Subcutaneous adipose tissue (tissue), 4 donors: ENCODE measurements around the gene SPAG16. TPM values are rescaled to one million over a fixed set of nuclear protein-coding genes. Genes with fewer than 3 reads are reported as not detected.

Source experiments
- total RNA-seq, 4 donors: library from RNA; depleted of rRNA; stranded (reverse); fragments of >200 nt; gene quantifications; one replicate each; pipeline ENCODE4 v1.1.0, GENCODE V29; 2016
- TF ChIP-seq, protein P1 (sequence below): fragments of 450-650 bp; IDR thresholded peaks from one replicate; pipeline ENCODE4 v1.5.1; 2016; ENCODE audit warnings: low read depth, mild to moderate bottlenecking, control low read depth, antibody characterized with exemption, moderate library complexity

The SPAG16 gene
- total RNA-seq, 4 donors from 2014 or later, result 11.2 to 27.2 (median 18.2) TPM

DNA sequence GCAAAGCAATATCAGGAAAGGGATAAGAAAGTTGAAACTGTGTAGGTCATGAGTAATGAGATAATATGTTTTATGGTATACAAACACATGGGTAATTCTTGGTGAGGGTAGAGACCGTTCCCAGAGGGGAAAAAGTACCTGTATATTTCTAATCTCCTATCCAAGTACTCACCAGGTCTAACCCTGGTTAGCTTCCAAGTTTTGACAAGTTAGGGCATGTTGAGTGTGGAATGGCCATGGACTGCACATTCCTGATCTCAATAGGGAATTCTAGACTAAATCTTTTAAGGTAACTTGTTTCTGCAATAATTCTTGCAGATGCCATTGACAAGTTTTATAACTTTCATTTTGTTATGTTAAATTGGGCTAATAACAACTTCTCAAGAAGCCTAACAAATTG lies 216.6 kb downstream of the SPAG16 start:
- TF ChIP-seq, protein P1, sequence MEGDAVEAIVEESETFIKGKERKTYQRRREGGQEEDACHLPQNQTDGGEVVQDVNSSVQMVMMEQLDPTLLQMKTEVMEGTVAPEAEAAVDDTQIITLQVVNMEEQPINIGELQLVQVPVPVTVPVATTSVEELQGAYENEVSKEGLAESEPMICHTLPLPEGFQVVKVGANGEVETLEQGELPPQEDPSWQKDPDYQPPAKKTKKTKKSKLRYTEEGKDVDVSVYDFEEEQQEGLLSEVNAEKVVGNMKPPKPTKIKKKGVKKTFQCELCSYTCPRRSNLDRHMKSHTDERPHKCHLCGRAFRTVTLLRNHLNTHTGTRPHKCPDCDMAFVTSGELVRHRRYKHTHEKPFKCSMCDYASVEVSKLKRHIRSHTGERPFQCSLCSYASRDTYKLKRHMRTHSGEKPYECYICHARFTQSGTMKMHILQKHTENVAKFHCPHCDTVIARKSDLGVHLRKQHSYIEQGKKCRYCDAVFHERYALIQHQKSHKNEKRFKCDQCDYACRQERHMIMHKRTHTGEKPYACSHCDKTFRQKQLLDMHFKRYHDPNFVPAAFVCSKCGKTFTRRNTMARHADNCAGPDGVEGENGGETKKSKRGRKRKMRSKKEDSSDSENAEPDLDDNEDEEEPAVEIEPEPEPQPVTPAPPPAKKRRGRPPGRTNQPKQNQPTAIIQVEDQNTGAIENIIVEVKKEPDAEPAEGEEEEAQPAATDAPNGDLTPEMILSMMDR, result no peak

DNA sequence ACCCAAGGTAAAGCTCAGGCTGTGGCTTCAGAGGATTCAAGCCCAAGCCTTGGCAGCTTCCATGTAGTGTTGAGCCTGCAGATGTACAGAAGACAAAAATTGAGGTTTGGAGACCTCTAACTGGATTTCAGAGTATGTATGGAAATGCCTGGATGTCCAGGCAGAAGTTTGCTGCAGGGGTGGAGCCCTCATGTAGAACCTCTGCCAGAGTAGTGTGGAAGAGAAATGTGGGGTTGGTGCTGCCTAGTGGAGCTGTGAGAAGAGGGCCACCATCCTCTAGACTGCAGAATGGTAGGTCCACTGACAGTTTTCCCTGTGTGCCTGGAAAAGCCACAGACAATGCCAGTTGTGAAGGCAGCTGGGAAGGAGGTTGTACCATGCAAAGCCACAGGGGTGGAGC lies 239.9 kb downstream of the SPAG16 start:
- TF ChIP-seq, protein P1, result no peak

DNA sequence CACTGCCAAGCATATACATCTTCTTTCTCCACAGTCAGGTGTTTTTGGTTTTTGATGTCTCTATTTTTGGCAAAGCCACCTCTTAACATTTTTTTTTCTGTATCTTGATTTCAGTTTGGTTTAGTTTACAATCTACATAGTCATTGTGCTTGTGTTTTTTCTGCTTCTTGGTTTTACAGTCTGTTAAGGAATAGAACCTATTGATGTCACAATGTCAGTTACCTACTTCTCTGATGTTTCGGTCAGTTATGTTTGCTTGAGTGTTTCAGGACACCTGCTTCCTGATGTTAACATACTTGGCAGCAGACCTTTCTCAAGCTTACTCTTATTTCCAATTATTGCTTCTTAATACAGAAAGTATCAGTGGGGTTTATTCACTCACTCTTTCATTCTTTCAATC lies 253.3 kb downstream of the SPAG16 start:
- TF ChIP-seq, protein P1, result no peak

DNA sequence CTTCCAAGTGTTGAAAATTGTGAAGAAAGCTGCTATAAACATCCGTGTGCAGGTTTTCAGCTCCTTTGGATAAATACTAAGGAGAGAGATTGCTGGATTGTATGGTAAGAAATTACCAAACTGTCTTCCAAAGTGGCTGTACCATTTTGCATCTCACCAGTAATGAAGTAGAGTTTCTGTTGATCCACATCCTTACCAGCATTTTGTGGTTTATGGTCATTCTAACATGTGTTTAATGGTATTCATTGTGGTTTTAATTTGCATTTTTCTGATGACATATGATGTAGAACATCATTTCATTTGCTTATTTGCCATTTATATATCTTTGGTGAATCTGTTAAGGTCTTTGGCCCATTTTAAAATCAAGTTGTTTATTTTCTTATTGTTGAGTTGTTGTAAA lies 260.7 kb downstream of the SPAG16 start:
- TF ChIP-seq, protein P1, result no peak

DNA sequence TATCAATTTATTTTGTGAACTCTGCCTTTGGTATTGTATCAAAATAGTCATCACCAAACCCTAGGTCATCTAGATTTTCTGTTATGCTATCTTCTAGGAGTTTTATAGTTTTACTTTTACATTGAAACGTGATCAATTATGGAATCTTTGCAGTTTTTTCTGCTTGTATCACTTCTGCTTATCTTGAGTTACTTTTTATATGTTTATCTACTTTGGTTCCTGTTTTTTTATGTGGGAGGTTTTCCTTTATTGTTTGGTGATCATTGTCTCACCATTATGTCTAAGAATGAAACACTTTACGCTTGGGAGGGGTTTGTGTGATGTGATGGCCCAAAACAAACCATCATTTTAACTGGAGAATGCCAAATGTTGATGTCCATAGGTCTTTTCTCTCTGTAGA lies 261.2 kb downstream of the SPAG16 start:
- TF ChIP-seq, protein P1, result no peak

DNA sequence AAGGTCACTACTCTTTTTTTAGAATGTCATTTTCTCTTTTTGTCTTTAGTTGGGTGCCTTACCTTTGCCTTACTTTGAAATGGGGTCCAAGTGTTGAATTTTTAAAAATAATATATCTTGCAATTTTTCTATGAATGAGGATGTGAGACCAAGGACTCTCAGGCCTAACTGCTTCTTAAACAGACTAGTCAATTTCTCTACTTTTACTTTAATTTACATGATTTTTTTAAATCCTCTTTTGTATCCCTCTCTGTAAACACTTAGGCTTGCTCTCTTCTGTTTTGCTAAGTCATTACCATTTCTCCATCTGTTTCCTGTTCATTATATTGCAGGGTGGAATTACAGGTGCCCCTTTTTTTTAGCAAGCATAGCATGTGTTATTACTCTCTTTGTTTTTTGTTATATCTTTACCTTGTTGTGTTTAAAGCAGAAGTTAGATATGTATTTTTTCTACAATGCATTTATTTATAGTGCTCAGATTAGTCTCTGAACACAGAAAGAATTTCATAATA lies 261.8 kb downstream of the SPAG16 start:
- TF ChIP-seq, protein P1, result no peak

DNA sequence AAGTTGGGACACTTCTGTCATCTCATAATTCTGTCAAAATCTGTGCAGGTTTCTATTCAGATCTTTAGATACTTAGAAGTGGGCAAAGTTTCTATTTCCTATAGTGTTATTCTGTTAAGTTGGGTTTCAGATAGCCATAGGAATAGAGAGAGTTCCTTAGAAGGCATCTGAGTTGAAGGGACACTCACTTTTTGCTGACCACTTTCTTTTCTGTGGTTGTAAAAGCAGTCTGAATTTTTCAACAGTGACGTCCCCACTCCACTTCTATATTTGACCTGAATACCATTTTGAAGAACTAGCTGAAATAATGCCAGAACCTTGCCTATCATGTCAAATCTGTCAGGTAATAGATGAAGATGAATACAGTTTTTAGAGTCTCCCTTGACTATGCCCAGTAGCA lies 267.3 kb downstream of the SPAG16 start:
- TF ChIP-seq, protein P1, result no peak
